CD4-positive, CD25-positive, alpha-beta regulatory T cell (primary cell): ENCODE measurements around the gene EHD3. TPM values are rescaled to one million over a fixed set of nuclear protein-coding genes. Genes with fewer than 3 reads are reported as not detected.

ENCODE experiments used
- ATAC-seq, 2 donors: fragments of 150-1000 bp; cut with Tn5 transposase; one replicate each; pipeline ENCODE4 v1.10.0; 2021; ENCODE audit warnings: low read depth in 2 of 2, moderate number of reproducible peaks in 2 of 2, moderate library complexity in 1 of 2
- DNase-seq, 3 donors: peaks; one replicate each; pipeline versions ENCODE4 v3.0.0 to v3.0.0-alpha.2; 2012 to 2022; ENCODE audit warnings: mixed read lengths in 1 of 3
- H3K27ac ChIP-seq: one replicate; pipeline ENCODE4 v1.7.0; 2013; ENCODE audit warnings: mild to moderate bottlenecking, low read length; ENCODE audit not compliant: insufficient read depth, poor library complexity, severe bottlenecking
- H3K27me3 ChIP-seq: one replicate; pipeline ENCODE4 v1.7.0; 2013; ENCODE audit warnings: low read length; ENCODE audit not compliant: control insufficient read depth, insufficient read depth
- H3K36me3 ChIP-seq: one replicate; pipeline ENCODE4 v1.7.0; 2013; ENCODE audit warnings: mild to moderate bottlenecking, low read length, moderate library complexity; ENCODE audit not compliant: control insufficient read depth, insufficient read depth
- H3K4me1 ChIP-seq: 2 replicates; pipeline ENCODE4 v1.7.0; 2013; ENCODE audit warnings: mild to moderate bottlenecking, low read length; ENCODE audit not compliant: insufficient read depth, control insufficient read depth, poor library complexity, severe bottlenecking
- H3K4me3 ChIP-seq: one replicate; pipeline ENCODE4 v1.7.0; 2013; ENCODE audit warnings: low read depth, mild to moderate bottlenecking, low read length, moderate library complexity
- H3K9me3 ChIP-seq, 2 experiments: 1 replicate in 1 of 2; 2 replicates in 1 of 2; pipeline ENCODE4 v1.7.0; 2013; ENCODE audit warnings: low read length in 2 of 2, mild to moderate bottlenecking in 1 of 2, moderate library complexity in 1 of 2; ENCODE audit not compliant: control insufficient read depth in 2 of 2
- H3K27ac Mint-ChIP-seq, 3 donors: one replicate each; pipeline ENCODE4 v1.8.0; 2020 to 2022; ENCODE audit warnings: mild to moderate bottlenecking in 3 of 3, mixed read lengths in 3 of 3, moderate library complexity in 2 of 3
- H3K27me3 Mint-ChIP-seq: one replicate; pipeline ENCODE4 v1.8.0; 2022; ENCODE audit warnings: mild to moderate bottlenecking, mixed read lengths
- H3K36me3 Mint-ChIP-seq: one replicate; pipeline ENCODE4 v1.8.0; 2020; ENCODE audit warnings: mixed read lengths
- H3K4me1 Mint-ChIP-seq, 4 donors: one replicate each; pipeline ENCODE4 v1.8.0; 2020 to 2022; ENCODE audit warnings: mixed read lengths in 4 of 4, mild to moderate bottlenecking in 1 of 4
- H3K4me3 Mint-ChIP-seq, 4 donors: one replicate each; pipeline ENCODE4 v1.8.0; 2020 to 2022; ENCODE audit warnings: mild to moderate bottlenecking in 4 of 4, mixed read lengths in 4 of 4, moderate library complexity in 3 of 4
- H3K9me3 Mint-ChIP-seq, 7 donors: one replicate each; pipeline ENCODE4 v1.8.0; 2020 to 2022; ENCODE audit warnings: mixed read lengths in 7 of 7, mild to moderate bottlenecking in 3 of 7, moderate library complexity in 2 of 7
- polyA plus RNA-seq, 4 donors: library from polyadenylated mRNA; unstranded; fragments of 300-500 nt; fragmentation: Illumina TruSeq; gene quantifications; one replicate each; pipeline ENCODE4 v1.2.3, GENCODE V29; 2021
- total RNA-seq: library from RNA; stranded (reverse); gene quantifications from one replicate; pipeline ENCODE4 v1.2.3, GENCODE V29; 2022

Gene EHD3
- total and polyA plus RNA-seq, 5 donors from 2014 or later: 2.3 to 3.5 (median 2.7) TPM

GRCh38 chr2:31294196-31294595 is 60.2 kb downstream of the EHD3 start:
- Mint-ChIP-seq H3K27me3 (peaks cover 5% of the 10 kb centered on the region), H3K4me1 (no peaks in the 10 kb centered on the region), H3K27ac (no peak overlapping the region), H3K4me3 (no peak overlapping the region), H3K36me3 (no peaks in the 10 kb centered on the region), H3K9me3 (peaks cover 0 to 2% (median 0%) of the 10 kb centered on the region in 7 donors)
- H3K9me3 ChIP-seq: no peaks in the 10 kb centered on the region
- no peak overlapping the region for H3K27ac ChIP-seq
- H3K36me3 ChIP-seq: no peaks in the 10 kb centered on the region
- no peak for DNase-seq
- H3K4me1 ChIP-seq: no peaks in the 10 kb centered on the region
- H3K27me3 ChIP-seq: no peaks in the 10 kb centered on the region
- no peak overlapping the region for H3K4me3 ChIP-seq
- no peak for ATAC-seq

GRCh38 chr2:31296641-31297287 is 62.8 kb downstream of the EHD3 start:
- Mint-ChIP-seq H3K9me3 (peaks cover 0 to 2% (median 0%) of the 10 kb centered on the region in 7 donors), H3K27ac (no peak overlapping the region), H3K36me3 (no peaks in the 10 kb centered on the region), H3K4me1 (no peaks in the 10 kb centered on the region), H3K27me3 (peaks cover 16% of the 10 kb centered on the region), H3K4me3 (no peak overlapping the region)
- H3K4me1 ChIP-seq: no peaks in the 10 kb centered on the region
- H3K36me3 ChIP-seq: no peaks in the 10 kb centered on the region
- no peaks in the 10 kb centered on the region for H3K27me3 ChIP-seq
- no peak overlapping the region for H3K4me3 ChIP-seq
- ATAC-seq (no peak), DNase-seq (no peak)
- H3K27ac ChIP-seq: no peak overlapping the region
- H3K9me3 ChIP-seq: no peaks in the 10 kb centered on the region

GRCh38 chr2:31297751-31298150 is 63.8 kb downstream of the EHD3 start:
- H3K36me3 Mint-ChIP-seq: no peaks in the 10 kb centered on the region
- no peaks in the 10 kb centered on the region for H3K4me1 Mint-ChIP-seq
- ATAC-seq: peak; percentile 43 to 53

GRCh38 chr2:31299547-31299946 is 65.6 kb downstream of the EHD3 start:
- Histone ChIP-seq H3K4me3 (no peak overlapping the region), H3K27me3 (no peaks in the 10 kb centered on the region), H3K9me3 (no peaks in the 10 kb centered on the region), H3K27ac (no peak overlapping the region), H3K36me3 (no peaks in the 10 kb centered on the region), H3K4me1 (no peaks in the 10 kb centered on the region)
- no peak for ATAC-seq
- Mint-ChIP-seq H3K9me3 (peaks cover 0 to 2% (median 0%) of the 10 kb centered on the region in 7 donors), H3K4me1 (no peaks in the 10 kb centered on the region), H3K4me3 (no peak overlapping the region), H3K36me3 (no peaks in the 10 kb centered on the region), H3K27ac (no peak overlapping the region), H3K27me3 (peaks cover 18% of the 10 kb centered on the region)
- DNase-seq: no peak

More at GRCh38 chr2:31297751-31298150, 63.8 kb downstream of the EHD3 start:
- Histone ChIP-seq H3K9me3 (no peaks in the 10 kb centered on the region), H3K4me3 (no peak overlapping the region), H3K27me3 (no peaks in the 10 kb centered on the region), H3K27ac (no peak overlapping the region), H3K4me1 (no peaks in the 10 kb centered on the region), H3K36me3 (no peaks in the 10 kb centered on the region)
- peaks cover 0 to 2% (median 0%) of the 10 kb centered on the region in 7 donors for H3K9me3 Mint-ChIP-seq
- no peak overlapping the region for H3K27ac Mint-ChIP-seq
- H3K27me3 Mint-ChIP-seq: peaks cover 18% of the 10 kb centered on the region
- no peak overlapping the region for H3K4me3 Mint-ChIP-seq
- DNase-seq: peak in 1 of 3 donors; percentile 9

- Mint-ChIP-seq H3K4me3 (no peak overlapping the region), H3K9me3 (peaks cover 0 to 2% (median 0%) of the 10 kb centered on the region in 7 donors), H3K27me3 (peaks cover 18% of the 10 kb centered on the region), H3K4me1 (no peaks in the 10 kb centered on the region), H3K36me3 (no peaks in the 10 kb centered on the region), H3K27ac (no peak overlapping the region)
- H3K27ac ChIP-seq: no peak overlapping the region
- H3K27me3 ChIP-seq: no peaks in the 10 kb centered on the region
- no peaks in the 10 kb centered on the region for H3K4me1 ChIP-seq
- DNase-seq (no peak), ATAC-seq (no peak)
- no peaks in the 10 kb centered on the region for H3K9me3 ChIP-seq
- no peaks in the 10 kb centered on the region for H3K36me3 ChIP-seq
- H3K4me3 ChIP-seq: no peak overlapping the region
Observed at GRCh38 chr2:31300309-31300708, 66.4 kb downstream of the EHD3 start.

- Histone ChIP-seq H3K4me1 (no peaks in the 10 kb centered on the region), H3K9me3 (no peaks in the 10 kb centered on the region), H3K27ac (no peak overlapping the region), H3K36me3 (no peaks in the 10 kb centered on the region), H3K27me3 (peaks cover 3% of the 10 kb centered on the region), H3K4me3 (no peak overlapping the region)
- Mint-ChIP-seq H3K4me3 (no peak overlapping the region), H3K36me3 (no peaks in the 10 kb centered on the region), H3K4me1 (no peaks in the 10 kb centered on the region), H3K9me3 (peaks cover 0 to 3% (median 0%) of the 10 kb centered on the region in 7 donors), H3K27ac (no peak overlapping the region), H3K27me3 (peaks cover 31% of the 10 kb centered on the region)
- DNase-seq (no peak), ATAC-seq (no peak)
Observed at GRCh38 chr2:31302940-31303563, 69.1 kb downstream of the EHD3 start.

GRCh38 chr2:31304816-31305215 is 70.9 kb downstream of the EHD3 start:
- no peak for ATAC-seq
- H3K4me1 ChIP-seq: no peaks in the 10 kb centered on the region
- Mint-ChIP-seq H3K9me3 (peaks cover 0 to 6% (median 3%) of the 10 kb centered on the region in 7 donors), H3K4me1 (no peaks in the 10 kb centered on the region), H3K27me3 (peaks cover 34% of the 10 kb centered on the region), H3K27ac (no peak overlapping the region), H3K36me3 (no peaks in the 10 kb centered on the region), H3K4me3 (no peak overlapping the region)
- H3K27ac ChIP-seq: no peak overlapping the region
- H3K27me3 ChIP-seq: peaks cover 3% of the 10 kb centered on the region
- no peak for DNase-seq
- peaks cover 2 to 7% of the 10 kb centered on the region in 2 experiments for H3K9me3 ChIP-seq
- H3K36me3 ChIP-seq: no peaks in the 10 kb centered on the region
- H3K4me3 ChIP-seq: no peak overlapping the region

GRCh38 chr2:31312898-31313297 is 78.9 kb downstream of the EHD3 start:
- no peak overlapping the region for H3K4me3 ChIP-seq
- H3K36me3 Mint-ChIP-seq: no peaks in the 10 kb centered on the region
- no peak for ATAC-seq

More at GRCh38 chr2:31312898-31313297, 78.9 kb downstream of the EHD3 start:
- Histone ChIP-seq H3K9me3 (peaks cover 2 to 11% of the 10 kb centered on the region in 2 experiments), H3K27me3 (peaks cover 4% of the 10 kb centered on the region), H3K27ac (no peak overlapping the region), H3K36me3 (no peaks in the 10 kb centered on the region), H3K4me1 (peaks cover 3% of the 10 kb centered on the region)
- H3K27ac Mint-ChIP-seq: no peak overlapping the region
- no peak overlapping the region for H3K4me3 Mint-ChIP-seq
- peaks cover 0 to 10% (median 4%) of the 10 kb centered on the region in 7 donors for H3K9me3 Mint-ChIP-seq
- H3K4me1 Mint-ChIP-seq: peaks cover 0 to 8% (median 4%) of the 10 kb centered on the region in 4 donors
- H3K27me3 Mint-ChIP-seq: peaks cover 31% of the 10 kb centered on the region
- DNase-seq: peak in 1 of 3 donors; percentile 11
